GM18498 (cell line): Measurements from ENCODE around the gene FST.

Experiments
- ATAC-seq: cut with Tn5 transposase; IDR thresholded peaks from one replicate; pipeline ENCODE4 v1.9.1; 2021; ENCODE audit warnings: mild to moderate bottlenecking, moderate library complexity; ENCODE audit not compliant: unreplicated experiment

The FST gene

GRCh38 chr5:53472720-53473510, 7.5 kb upstream of the FST start:
- no peak for ATAC-seq

- ATAC-seq = no peak
Observed at GRCh38 chr5:53473633-53474032, 6.8 kb upstream of the FST start.

- no peak for ATAC-seq
Observed at GRCh38 chr5:53475320-53475719, 5.1 kb upstream of the FST start.

- ATAC-seq = no peak
Observed at GRCh38 chr5:53476019-53476418, 4.4 kb upstream of the FST start.

- ATAC-seq = no peak
Observed at GRCh38 chr5:53476531-53477480, 3.6 kb upstream of the FST start.

GRCh38 chr5:53478411-53479044, 1.9 kb upstream of the FST start:
- ATAC-seq = no peak

GRCh38 chr5:53479045-53479589, 1.3 kb upstream of the FST start:
- ATAC-seq = no peak

- ATAC-seq = no peak
Observed at GRCh38 chr5:53479590-53480415, 626 bp upstream of the FST start.

GRCh38 chr5:53481159-53481886, 894 bp downstream of the FST start:
- ATAC-seq = no peak

- peak; percentile 73 for ATAC-seq
Observed at GRCh38 chr5:53481887-53482716, 1.7 kb downstream of the FST start.

GRCh38 chr5:53482717-53483638, 2.5 kb downstream of the FST start:
- ATAC-seq = peak; percentile 26

- no peak for ATAC-seq
Observed at GRCh38 chr5:53487436-53487835, 7.0 kb downstream of the FST start.

- no peak for ATAC-seq
Observed at GRCh38 chr5:53488195-53488722, 7.8 kb downstream of the FST start.

- no peak for ATAC-seq
Observed at GRCh38 chr5:53490747-53491146, 10.3 kb downstream of the FST start.

- ATAC-seq = no peak
Observed at GRCh38 chr5:53501054-53501453, 20.6 kb downstream of the FST start.

GRCh38 chr5:53503562-53504218, 23.3 kb downstream of the FST start:
- ATAC-seq = no peak

GRCh38 chr5:53507013-53507412, 26.6 kb downstream of the FST start:
- ATAC-seq = no peak
